HepG2 (cell line): Measurements from ENCODE around the gene UNC5C. TPM values are rescaled to one million over a fixed set of nuclear protein-coding genes. Genes with fewer than 3 reads are reported as not detected.

Experiments
- ATAC-seq: fragments of 200-7000 bp; cut with Tn5 transposase; 3 replicates; pipeline ENCODE4 v1.9.1; 2020; ENCODE audit warnings: mild to moderate bottlenecking, moderate library complexity
- BruUV-seq: library from RNA; stranded (reverse); fragments of 400-500 nt; replicated peaks from 2 replicates; lab custom pipeline; 2021; lab: Mats Ljungman, UMichigan
- CTCF ChIA-PET: fragments of 300-600 bp; formaldehyde crosslinking; extraction: SDS; loops from one replicate; lab custom pipeline; 2021; ENCODE audit warnings: low total read pairs, inconsistent platforms, low intra/inter-chr PET ratio; lab: Yijun Ruan, JAX
- POLR2A ChIA-PET: fragments of 350-600 bp; sonication (Branson Sonifier 250); formaldehyde crosslinking; loops from one replicate; lab custom pipeline; 2020; ENCODE audit warnings: antibody characterized with exemption, inconsistent platforms; lab: Yijun Ruan, JAX
- DNase-seq: peaks from one replicate; pipeline ENCODE4 v3.0.0-alpha.2; 2015; ENCODE audit warnings: low spot score
- FAIRE-seq: peaks from 3 replicates; lab custom pipeline; 2011; peaks lifted over from hg19 to GRCh38; lab: Jason Lieb, UNC
- H2AFZ ChIP-seq: one replicate; pipeline ENCODE4 v1.6.1; 2011; ENCODE audit warnings: low read length, inconsistent platforms
- H3K27ac ChIP-seq: fragments of 300-600 bp; 3 replicates; pipeline ENCODE4 v1.8.0; 2011; ENCODE audit warnings: mixed run types, mild to moderate bottlenecking, mixed read lengths, low read length, inconsistent platforms; ENCODE audit not compliant: insufficient read depth; ENCODE audit errors: extremely low read length
- H3K27me3 ChIP-seq, 2 experiments: fragments of 200-600 bp in 1 of 2; 2 replicates in 1 of 2; 3 replicates in 1 of 2; pipeline versions ENCODE4 v1.6.0 to v1.8.0; 2011; ENCODE audit warnings: low read length in 2 of 2, mild to moderate bottlenecking in 2 of 2, moderate library complexity in 2 of 2, inconsistent platforms in 1 of 2; ENCODE audit not compliant: insufficient read depth in 2 of 2, control insufficient read depth in 1 of 2
- H3K36me3 ChIP-seq, 2 experiments: fragments of 200-600 bp in 1 of 2; replicated peaks in 1 of 2; 2 replicates in 1 of 2; 3 replicates in 1 of 2; pipeline versions ENCODE4 v1.5.1 to v1.8.0; 2011; ENCODE audit warnings: low read length in 2 of 2, inconsistent platforms in 1 of 2; ENCODE audit not compliant: insufficient read depth in 2 of 2, control insufficient read depth in 1 of 2
- H3K4me1 ChIP-seq: 2 replicates; pipeline ENCODE4 v1.5.1; 2012; ENCODE audit warnings: low read length, inconsistent platforms; ENCODE audit not compliant: insufficient read depth
- H3K4me2 ChIP-seq: 2 replicates; pipeline ENCODE4 v1.6.0; 2011; ENCODE audit warnings: low read depth, low read length, inconsistent platforms
- H3K4me3 ChIP-seq, 3 experiments: fragments of 200-600 bp in 1 of 3; sonication (generic), shearing (Covaris generic) in 1 of 3; replicated peaks in 1 of 3; 2 replicates each; pipeline ENCODE4 v1.5.1; 2011 to 2016; ENCODE audit warnings: low read length in 3 of 3, inconsistent platforms in 2 of 3, low read depth in 2 of 3, mild to moderate bottlenecking in 2 of 3, control low read depth in 1 of 3, mixed read lengths in 1 of 3; ENCODE audit not compliant: insufficient read depth in 1 of 3
- H3K79me2 ChIP-seq: one replicate; pipeline ENCODE4 v1.6.1; 2011; ENCODE audit warnings: low read length, inconsistent platforms; ENCODE audit not compliant: insufficient read depth
- H3K9ac ChIP-seq: 2 replicates; pipeline ENCODE4 v1.6.0; 2011; ENCODE audit warnings: mild to moderate bottlenecking, low read depth, low read length, inconsistent platforms; ENCODE audit not compliant: insufficient read depth
- H3K9me3 ChIP-seq: 2 replicates; pipeline ENCODE4 v1.5.1; 2012; ENCODE audit warnings: mild to moderate bottlenecking, low read length
- H4K20me1 ChIP-seq: 2 replicates; pipeline ENCODE4 v1.6.0; 2011; ENCODE audit warnings: inconsistent platforms, mild to moderate bottlenecking, low read length, moderate library complexity; ENCODE audit not compliant: insufficient read depth
- CREB1 ChIP-seq, 2 experiments: fragments of 450-650 bp in 1 of 2; IDR thresholded peaks; 2 replicates each; pipeline ENCODE4 v1.6.1; 2016 to 2017; ENCODE audit warnings: control low read depth in 1 of 2, mild to moderate bottlenecking in 1 of 2, missing compliant biosample characterization in 1 of 2, missing genetic modification characterization in 1 of 2
- HMG20B ChIP-seq: conservative IDR thresholded peaks from 2 replicates; pipeline ENCODE4 v1.6.1; 2016; ENCODE audit warnings: missing genetic modification reagents, missing compliant biosample characterization
- MAFF ChIP-seq: IDR thresholded peaks from 2 replicates; pipeline ENCODE4 v1.6.1; 2011; ENCODE audit warnings: low read depth, low read length, improper control_type of control experiment
- MAFK ChIP-seq, 2 experiments: IDR thresholded peaks in 1 of 2; conservative IDR thresholded peaks in 1 of 2; 2 replicates each; pipeline ENCODE4 v1.6.1; 2011; ENCODE audit warnings: improper control_type of control experiment in 2 of 2, low read length in 2 of 2
- SP2 ChIP-seq: sonication (generic); formaldehyde crosslinking; IDR thresholded peaks from 2 replicates; pipeline ENCODE4 v1.5.1; 2020; ENCODE audit warnings: mild to moderate bottlenecking, missing genetic modification reagents
- STAT5B ChIP-seq: sonication (generic); formaldehyde crosslinking; IDR thresholded peaks from 2 replicates; pipeline ENCODE4 v1.4.0; 2020; ENCODE audit warnings: missing genetic modification reagents
- ZNF382 ChIP-seq: sonication (generic); formaldehyde crosslinking; IDR thresholded peaks from 2 replicates; pipeline ENCODE4 v1.5.0; 2020; ENCODE audit warnings: missing genetic modification reagents, mild to moderate bottlenecking, borderline replicate concordance
- WGBS: methylation state at CpG from one replicate; pipeline ENCODE4 v1.1.6; 2017; ENCODE audit warnings: low lambda C conversion rate; 5-methylcytosine and 5-hydroxymethylcytosine counted together
- in situ Hi-C: cut with HindIII; loops from 2 replicates; pipeline ENCODE4 v1.10.0; 2017; ENCODE audit warnings: low pct_unique_long_range_greater_than_20kb; ENCODE audit not compliant: extremely low pct_ligation_motif_present
- intact Hi-C: fragments of 100-400 bp; cut with micrococcal nuclease; formaldehyde crosslinking; loops from one replicate; pipeline ENCODE4 v1.10.0; 2022; ENCODE audit not compliant: unreplicated experiment
- polyA plus RNA-seq, 8 experiments: library from polyadenylated mRNA; depleted of rRNA in 3 of 8; stranded (reverse) in 7 of 8; unstranded in 1 of 8; fragments of >200 nt; fragmentation: Illumina TruSeq in 4 of 8; extraction: Trizol in 4 of 8; gene quantifications; 2 replicates each; pipeline versions ENCODE4 v1.2.1 to v1.2.3, GENCODE V29; 2011 to 2016; ENCODE audit warnings: low read depth in 4 of 8, missing spikeins in 1 of 8, mixed read lengths in 1 of 8; ENCODE audit not compliant: insufficient read depth in 1 of 8
- total RNA-seq, 5 experiments: library from RNA; depleted of rRNA; stranded (reverse); fragments of >200 nt; fragmentation: Illumina TruSeq; extraction: Trizol; gene quantifications; 2 replicates each; pipeline ENCODE4 v1.2.3, GENCODE V29; 2016; ENCODE audit warnings: low read depth in 1 of 5
- TF ChIP-seq, protein P1 (sequence below): sonication (generic); formaldehyde crosslinking; IDR thresholded peaks from 2 replicates; pipeline ENCODE4 v1.5.0; 2020; ENCODE audit warnings: mild to moderate bottlenecking, low read depth, missing genetic modification reagents, borderline replicate concordance

UNC5C gene
- total and polyA plus RNA-seq, 2 of the 13 experiments (the other 11 are each of a cell fraction or from before 2014, with no cell fraction given) = not detected

- H3K9me3 ChIP-seq = no peaks in the 10 kb centered on the region
- WGBS = 27% methylated on average over 4 of the region's 4 CpGs
- no peak for ATAC-seq
- no peak overlapping the region for H3K9ac ChIP-seq
- no peak for FAIRE-seq
- no peaks in the 10 kb centered on the region for H3K27me3 ChIP-seq
- no peaks in the 10 kb centered on the region for H3K79me2 ChIP-seq
- intact Hi-C loops (no loop called here), in situ Hi-C loops (no loop called here)
- no peak overlapping the region for H3K27ac ChIP-seq
- H4K20me1 ChIP-seq = no peaks in the 10 kb centered on the region
- no peaks in the 10 kb centered on the region for H3K4me1 ChIP-seq
- BruUV-seq = no TSS peak
- CTCF ChIA-PET = no interaction called here
- no peak for DNase-seq
- H3K4me2 ChIP-seq = no peak overlapping the region
- no peak overlapping the region for H3K4me3 ChIP-seq
- H2AFZ ChIP-seq = no peak overlapping the region
- no peak for TF ChIP-seq SP2 (CRISPR knock-in tag)
- peak; percentile 66; the same call in 1 of the 2 replicates for TF ChIP-seq CREB1 (IDR thresholded peaks at IDR 0.05)
- TF ChIP-seq CREB1 (CRISPR knock-in tag; IDR thresholded peaks at IDR 0.05) = no peak
- TF ChIP-seq, all 625 proteins: peak for 1
- POLR2A ChIA-PET = no interaction called here
- H3K36me3 ChIP-seq = no peaks in the 10 kb centered on the region
Measured at GRCh38 chr4:95506264-95506663, 42.5 kb downstream of the UNC5C start.

- Histone ChIP-seq H3K4me3 (no peak overlapping the region), H3K4me1 (no peaks in the 10 kb centered on the region), H4K20me1 (no peaks in the 10 kb centered on the region), H3K36me3 (no peaks in the 10 kb centered on the region), H2AFZ (no peak overlapping the region), H3K27me3 (no peaks in the 10 kb centered on the region), H3K27ac (no peak overlapping the region), H3K79me2 (no peaks in the 10 kb centered on the region), H3K9me3 (no peaks in the 10 kb centered on the region), H3K4me2 (no peak overlapping the region), H3K9ac (no peak overlapping the region)
- ChIA-PET CTCF (no interaction called here), POLR2A (no interaction called here)
- DNase-seq = no peak
- no peak for TF ChIP-seq STAT5B
- no peak for TF ChIP-seq HMG20B
- TF ChIP-seq, protein P1, sequence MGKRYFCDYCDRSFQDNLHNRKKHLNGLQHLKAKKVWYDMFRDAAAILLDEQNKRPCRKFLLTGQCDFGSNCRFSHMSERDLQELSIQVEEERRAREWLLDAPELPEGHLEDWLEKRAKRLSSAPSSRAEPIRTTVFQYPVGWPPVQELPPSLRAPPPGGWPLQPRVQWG (CRISPR knock-in tag) = no peak
- peak; percentile 84 for TF ChIP-seq MAFF
- peak; percentile 79 to 91 for TF ChIP-seq MAFK (conservative IDR thresholded peaks at IDR 0.05 in 1 of 2, IDR thresholded peaks at IDR 0.05 in 1 of 2; ENCODE audit: low read length in 2 of 2)
- TF ChIP-seq ZNF382 (CRISPR knock-in tag) = no peak
- no peak for ATAC-seq
- no peak for FAIRE-seq
- BruUV-seq = no TSS peak
- in situ Hi-C loops (no loop called here), intact Hi-C loops (no loop called here)
Measured at GRCh38 chr4:95505799-95506198, 43.0 kb downstream of the UNC5C start.
